Esophagus muscularis mucosa (tissue), 4 donors: ENCODE measurements around the gene LMO4. TPM values are rescaled to one million over a fixed set of nuclear protein-coding genes. Genes with fewer than 3 reads are reported as not detected.

Experiments used
- DNase-seq: peaks from one replicate; pipeline ENCODE4 v3.0.0-alpha.2; 2017; ENCODE audit errors: extremely low spot score
- H3K27ac ChIP-seq, 4 donors: fragments of 200-600 bp; sonication (generic); replicated peaks in 1 of 4; 1 replicate in 3 of 4; 2 replicates in 1 of 4; pipeline ENCODE4 v1.5.1; 2016 to 2019; ENCODE audit warnings: mild to moderate bottlenecking in 1 of 4
- H3K27me3 ChIP-seq, 4 donors: fragments of 200-600 bp; sonication (generic); one replicate each; pipeline versions ENCODE4 v1.5.1 to v1.6.0; 2016 to 2019
- H3K36me3 ChIP-seq, 4 donors: fragments of 200-600 bp; sonication (generic); one replicate each; pipeline ENCODE4 v1.5.1; 2016 to 2019
- H3K4me1 ChIP-seq, 4 donors: fragments of 200-600 bp; sonication (generic); one replicate each; pipeline ENCODE4 v1.5.1; 2016 to 2019
- H3K4me3 ChIP-seq, 4 donors: fragments of 200-600 bp; sonication (generic); 1 replicate in 2 of 4; 2 replicates in 2 of 4; pipeline ENCODE4 v1.5.1; 2016 to 2019; ENCODE audit warnings: mild to moderate bottlenecking in 4 of 4, moderate library complexity in 1 of 4
- H3K9me3 ChIP-seq, 4 donors: fragments of 200-600 bp; sonication (generic); 1 replicate in 3 of 4; 2 replicates in 1 of 4; pipeline ENCODE4 v1.5.1; 2016 to 2019
- CTCF ChIP-seq, 3 experiments: fragments of 200-600 bp in 2 of 3; fragments of 450-650 bp in 1 of 3; sonication (generic) in 2 of 3; IDR thresholded peaks; one replicate each; pipeline ENCODE4 v1.5.1; 2017 to 2019; ENCODE audit warnings: antibody characterized with exemption in 3 of 3, mild to moderate bottlenecking in 2 of 3, moderate library complexity in 1 of 3
- EP300 ChIP-seq: sonication (generic); formaldehyde crosslinking; IDR thresholded peaks from one replicate; pipeline ENCODE4 v1.6.1; 2017; ENCODE audit warnings: antibody characterized with exemption
- POLR2A ChIP-seq: fragments of 450-650 bp; IDR thresholded peaks from one replicate; pipeline ENCODE4 v1.6.1; 2017; ENCODE audit warnings: antibody characterized with exemption, moderate library complexity, mild to moderate bottlenecking, low read depth
- POLR2AphosphoS5 ChIP-seq, 2 donors: sonication (generic); formaldehyde crosslinking; IDR thresholded peaks; one replicate each; pipeline ENCODE4 v1.6.1; 2017; ENCODE audit warnings: antibody characterized with exemption in 2 of 2
- WGBS: methylation state at CpG from one replicate; pipeline ENCODE4 v1.1.5; 2018; 5-methylcytosine and 5-hydroxymethylcytosine counted together
- intact Hi-C: fragments of 100-400 bp; cut with DNase I; formaldehyde crosslinking; loops from one replicate; pipeline ENCODE4 v1.15.1; 2023
- total RNA-seq, 4 donors: library from RNA; depleted of rRNA; stranded (reverse); fragments of >200 nt; gene quantifications; one replicate each; pipeline versions ENCODE4 v1.1.0 to v1.2.1, GENCODE V29; 2016

The LMO4 gene
- total RNA-seq, 4 donors from 2014 or later, result 43.2 to 54.4 (median 47.7) TPM

GRCh38 chr1:87344231-87344630, 15.6 kb downstream of the LMO4 start:
- Histone ChIP-seq H3K27me3 (no peaks in the 10 kb centered on the region), H3K9me3 (no peaks in the 10 kb centered on the region), H3K4me3 (no peak overlapping the region), H3K27ac (peak overlapping the region in 1 of 4 donors; percentile 1), H3K36me3 (peaks cover 19 to 68% (median 51%) of the 10 kb centered on the region in 4 donors), H3K4me1 (peaks cover 4 to 54% (median 30%) of the 10 kb centered on the region in 4 donors)
- no peak for TF ChIP-seq POLR2AphosphoS5 (IDR thresholded peaks at IDR 0.05)
- no peak for TF ChIP-seq EP300
- no peak for TF ChIP-seq POLR2A
- TF ChIP-seq CTCF (IDR thresholded peaks at IDR 0.05), result no peak
- 90% methylated on average over 3 of the region's 3 CpGs for WGBS
- DNase-seq, result no peak
- intact Hi-C loops, result no loop called here

DNA sequence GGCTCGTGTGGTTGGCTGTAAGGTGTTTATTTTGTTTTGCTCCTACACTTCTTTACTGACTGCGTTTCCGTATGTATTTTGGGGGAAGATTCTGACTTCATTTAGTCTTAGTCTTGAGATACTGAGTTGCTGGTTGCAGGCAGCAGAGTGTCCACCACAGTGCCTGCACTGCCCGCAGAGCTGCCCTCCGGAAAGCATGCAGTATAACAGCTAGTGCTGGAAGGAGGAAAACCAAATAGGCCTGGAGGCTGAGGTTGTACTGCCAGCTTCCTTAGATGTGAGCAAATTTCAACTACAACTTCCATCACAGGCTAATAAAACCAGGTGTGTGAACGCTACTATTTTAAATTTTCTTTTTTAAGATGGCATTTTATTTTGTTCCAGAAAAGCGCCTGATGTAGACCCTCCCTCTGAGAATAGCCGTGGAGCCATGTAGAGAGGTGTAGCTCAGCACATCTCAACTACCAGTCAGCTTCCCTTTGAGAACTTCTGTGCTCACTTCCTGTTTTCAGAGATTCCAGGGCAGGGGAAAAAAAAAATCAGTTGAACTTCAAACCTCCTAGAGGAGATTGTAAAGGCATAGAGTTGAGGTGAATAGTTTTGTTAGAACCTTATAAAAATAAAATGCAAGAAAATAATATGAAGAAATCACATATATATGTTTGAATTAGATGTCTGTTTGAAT, 17.6 kb downstream of the LMO4 start:
- Histone ChIP-seq H3K9me3 (no peaks in the 10 kb centered on the region), H3K27me3 (no peaks in the 10 kb centered on the region), H3K27ac (peak overlapping the region in 1 of 4 donors; percentile 45), H3K4me1 (peaks cover 4 to 53% (median 28%) of the 10 kb centered on the region in 4 donors), H3K36me3 (peaks cover 4 to 48% (median 32%) of the 10 kb centered on the region in 4 donors), H3K4me3 (no peak overlapping the region)
- WGBS, result 63% methylated on average over 8 of the region's 8 CpGs
- no peak for DNase-seq
- intact Hi-C loops, result no loop called here
- TF ChIP-seq POLR2AphosphoS5 (IDR thresholded peaks at IDR 0.05) (no peak), EP300 (no peak), POLR2A (no peak)

DNA sequence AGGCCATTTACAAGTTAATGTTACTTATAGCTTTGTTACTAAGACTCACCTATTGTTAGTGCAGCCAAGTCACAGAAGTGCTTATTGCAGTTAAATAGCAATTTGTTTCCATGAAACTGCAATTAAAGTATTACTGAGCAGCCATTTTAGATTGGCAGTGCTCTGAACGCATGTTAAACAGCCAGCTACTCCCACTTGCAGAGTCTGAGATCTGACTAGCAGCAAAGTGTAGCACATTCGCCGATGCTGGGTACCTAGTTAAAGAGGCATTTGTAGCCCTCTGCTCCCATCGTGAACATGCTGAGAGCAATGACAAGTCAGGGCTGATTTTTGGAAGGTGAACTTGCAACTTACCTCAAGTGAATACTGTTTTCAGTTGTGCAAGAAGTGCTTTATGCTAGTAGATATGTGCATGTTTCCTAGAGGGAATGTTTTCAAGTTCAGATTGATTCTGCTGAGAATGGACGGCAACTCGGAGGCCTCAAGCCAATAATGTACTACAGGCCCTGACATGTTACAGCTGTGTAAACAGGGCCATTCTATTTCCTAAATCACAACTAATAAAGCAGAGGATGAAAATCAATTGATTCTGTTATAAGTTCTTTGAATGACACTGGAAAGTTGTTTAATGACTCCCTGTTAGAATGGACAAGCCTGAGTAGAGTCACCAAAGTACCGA, 19.8 kb downstream of the LMO4 start:
- no peak for DNase-seq
- TF ChIP-seq CTCF (IDR thresholded peaks at IDR 0.05) (no peak), POLR2A (no peak), EP300 (no peak), POLR2AphosphoS5 (IDR thresholded peaks at IDR 0.05) (no peak)
- Histone ChIP-seq H3K4me1 (peaks cover 4 to 32% (median 21%) of the 10 kb centered on the region in 4 donors), H3K9me3 (no peaks in the 10 kb centered on the region), H3K27me3 (no peaks in the 10 kb centered on the region), H3K36me3 (peaks cover 4 to 26% (median 21%) of the 10 kb centered on the region in 4 donors), H3K4me3 (no peak overlapping the region), H3K27ac (peak overlapping the region in 1 of 4 donors; percentile 9)
- intact Hi-C loops, result no loop called here
- WGBS, result 58% methylated on average over 7 of the region's 7 CpGs

DNA sequence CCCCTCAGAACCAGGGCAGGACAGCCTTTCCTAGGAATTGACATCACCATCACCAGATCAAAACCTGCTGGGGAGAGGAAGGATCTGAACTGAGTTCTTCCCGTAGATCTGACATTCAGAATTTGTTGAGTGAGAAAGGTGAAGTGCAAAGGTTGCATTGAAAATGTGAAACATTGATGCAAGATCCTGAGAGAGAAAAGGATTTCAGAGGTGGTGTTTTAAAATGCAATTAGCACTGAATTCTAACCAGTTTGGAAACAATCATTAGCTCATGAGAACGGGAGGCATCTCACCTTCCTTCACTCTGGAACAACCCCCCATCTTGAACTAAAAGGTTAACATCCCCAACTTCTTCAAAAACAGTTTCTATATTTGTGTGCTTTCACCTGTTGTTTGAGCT, 20.4 kb downstream of the LMO4 start:
- no peak for TF ChIP-seq CTCF (IDR thresholded peaks at IDR 0.05)
- TF ChIP-seq POLR2AphosphoS5 (IDR thresholded peaks at IDR 0.05), result no peak
- TF ChIP-seq EP300, result no peak
- no peak for TF ChIP-seq POLR2A
- Histone ChIP-seq H3K4me1 (peaks cover 4 to 29% (median 21%) of the 10 kb centered on the region in 4 donors), H3K4me3 (no peak overlapping the region), H3K9me3 (no peaks in the 10 kb centered on the region), H3K36me3 (peaks cover 4 to 23% (median 18%) of the 10 kb centered on the region in 4 donors), H3K27me3 (no peaks in the 10 kb centered on the region), H3K27ac (peak overlapping the region in 1 of 4 donors; percentile 9)
- WGBS, result 81% methylated on average over 2 of the region's 2 CpGs
- intact Hi-C loops, result no loop called here
- no peak for DNase-seq

GRCh38 chr1:87355894-87356293, 27.2 kb downstream of the LMO4 start:
- H3K36me3 ChIP-seq, result no peaks in the 10 kb centered on the region
- DNase-seq, result no peak
- no peaks in the 10 kb centered on the region for H3K9me3 ChIP-seq
- intact Hi-C loops, result no loop called here
- no peak overlapping the region for H3K4me3 ChIP-seq
- H3K4me1 ChIP-seq, result no peaks in the 10 kb centered on the region
- no peak overlapping the region for H3K27ac ChIP-seq
- TF ChIP-seq CTCF (IDR thresholded peaks at IDR 0.05), result no peak
- TF ChIP-seq POLR2AphosphoS5 (IDR thresholded peaks at IDR 0.05), result no peak
- TF ChIP-seq EP300, result no peak
- H3K27me3 ChIP-seq, result no peaks in the 10 kb centered on the region
- 92% methylated on average over 3 of the region's 3 CpGs for WGBS
